ENCODE results near the gene NR1H4.

DNA sequence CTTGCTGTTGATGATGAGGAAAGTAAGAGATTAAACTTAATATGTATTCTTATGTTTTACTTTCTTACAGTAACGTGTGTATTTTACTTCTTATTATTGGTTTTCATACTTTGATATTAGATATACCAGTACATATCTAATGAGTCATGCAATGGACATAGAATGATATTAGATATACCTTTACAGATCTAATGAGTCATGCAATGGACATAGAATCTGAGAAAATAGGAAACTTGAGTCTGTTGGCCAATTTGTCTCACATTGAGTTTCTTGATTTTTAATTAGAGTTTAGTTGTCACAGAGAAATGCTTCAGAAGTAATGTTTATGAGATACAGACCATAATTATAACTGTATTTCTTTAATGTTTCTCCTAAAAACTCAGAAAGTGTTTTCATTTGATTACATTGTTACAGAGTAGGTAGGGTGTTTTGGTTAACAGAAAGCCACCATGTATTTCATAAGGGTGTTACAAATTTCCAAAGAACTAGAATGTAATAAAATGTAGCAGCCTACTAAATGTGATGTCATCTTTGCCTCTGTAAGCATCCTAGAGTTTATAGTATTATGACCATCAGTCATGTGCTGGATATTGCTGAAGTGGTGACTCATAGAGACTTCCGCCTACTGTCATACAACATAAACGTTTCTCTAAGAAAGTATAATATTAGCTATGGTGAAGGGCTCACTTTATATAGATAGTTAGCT is 102.8 kb downstream of the NR1H4 start:
- TF ChIP-seq, protein P1, sequence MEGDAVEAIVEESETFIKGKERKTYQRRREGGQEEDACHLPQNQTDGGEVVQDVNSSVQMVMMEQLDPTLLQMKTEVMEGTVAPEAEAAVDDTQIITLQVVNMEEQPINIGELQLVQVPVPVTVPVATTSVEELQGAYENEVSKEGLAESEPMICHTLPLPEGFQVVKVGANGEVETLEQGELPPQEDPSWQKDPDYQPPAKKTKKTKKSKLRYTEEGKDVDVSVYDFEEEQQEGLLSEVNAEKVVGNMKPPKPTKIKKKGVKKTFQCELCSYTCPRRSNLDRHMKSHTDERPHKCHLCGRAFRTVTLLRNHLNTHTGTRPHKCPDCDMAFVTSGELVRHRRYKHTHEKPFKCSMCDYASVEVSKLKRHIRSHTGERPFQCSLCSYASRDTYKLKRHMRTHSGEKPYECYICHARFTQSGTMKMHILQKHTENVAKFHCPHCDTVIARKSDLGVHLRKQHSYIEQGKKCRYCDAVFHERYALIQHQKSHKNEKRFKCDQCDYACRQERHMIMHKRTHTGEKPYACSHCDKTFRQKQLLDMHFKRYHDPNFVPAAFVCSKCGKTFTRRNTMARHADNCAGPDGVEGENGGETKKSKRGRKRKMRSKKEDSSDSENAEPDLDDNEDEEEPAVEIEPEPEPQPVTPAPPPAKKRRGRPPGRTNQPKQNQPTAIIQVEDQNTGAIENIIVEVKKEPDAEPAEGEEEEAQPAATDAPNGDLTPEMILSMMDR (IDR thresholded peaks at IDR 0.05), result no peak
- TF ChIP-seq POLR2A (IDR thresholded peaks at IDR 0.05; ENCODE audit: low read depth) (no peak), POLR2AphosphoS5 (IDR thresholded peaks at IDR 0.05) (no peak)
